ENCODE measurements around the gene TAX1BP1.

The TAX1BP1 gene

DNA sequence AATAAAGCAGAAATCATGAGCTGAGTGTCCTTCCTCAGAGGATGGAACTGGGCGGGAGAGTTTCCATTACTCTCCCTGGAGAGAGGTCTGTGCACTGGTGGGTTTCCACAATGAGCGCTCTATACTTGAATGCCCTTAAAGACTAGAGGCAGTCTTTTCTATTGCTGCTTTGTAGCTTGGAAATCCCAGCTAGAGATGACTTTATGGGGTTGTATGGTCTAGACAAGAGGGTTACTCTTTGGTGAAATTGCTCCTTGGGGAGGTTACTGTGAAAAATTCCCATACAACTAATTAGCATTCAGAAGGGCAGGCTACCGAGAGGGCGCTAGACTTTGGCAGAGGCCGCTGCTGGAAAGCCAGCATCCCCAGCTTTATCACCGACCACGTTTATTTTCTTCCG lies 136.8 kb downstream of the TAX1BP1 start:
- Histone ChIP-seq H3K4me3 (ENCODE audit: low read length) (no peak overlapping the region), H3K27ac (ENCODE audit: low read length) (no peak overlapping the region)
- TF ChIP-seq EZH2 (optimal IDR thresholded peaks at IDR 0.05; ENCODE audit: low read depth, low read length), result no peak
- TF ChIP-seq EZH2phosphoT487 (IDR thresholded peaks at IDR 0.05; ENCODE audit: low read length), result no peak
- TF ChIP-seq, protein P1, sequence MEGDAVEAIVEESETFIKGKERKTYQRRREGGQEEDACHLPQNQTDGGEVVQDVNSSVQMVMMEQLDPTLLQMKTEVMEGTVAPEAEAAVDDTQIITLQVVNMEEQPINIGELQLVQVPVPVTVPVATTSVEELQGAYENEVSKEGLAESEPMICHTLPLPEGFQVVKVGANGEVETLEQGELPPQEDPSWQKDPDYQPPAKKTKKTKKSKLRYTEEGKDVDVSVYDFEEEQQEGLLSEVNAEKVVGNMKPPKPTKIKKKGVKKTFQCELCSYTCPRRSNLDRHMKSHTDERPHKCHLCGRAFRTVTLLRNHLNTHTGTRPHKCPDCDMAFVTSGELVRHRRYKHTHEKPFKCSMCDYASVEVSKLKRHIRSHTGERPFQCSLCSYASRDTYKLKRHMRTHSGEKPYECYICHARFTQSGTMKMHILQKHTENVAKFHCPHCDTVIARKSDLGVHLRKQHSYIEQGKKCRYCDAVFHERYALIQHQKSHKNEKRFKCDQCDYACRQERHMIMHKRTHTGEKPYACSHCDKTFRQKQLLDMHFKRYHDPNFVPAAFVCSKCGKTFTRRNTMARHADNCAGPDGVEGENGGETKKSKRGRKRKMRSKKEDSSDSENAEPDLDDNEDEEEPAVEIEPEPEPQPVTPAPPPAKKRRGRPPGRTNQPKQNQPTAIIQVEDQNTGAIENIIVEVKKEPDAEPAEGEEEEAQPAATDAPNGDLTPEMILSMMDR (IDR thresholded peaks at IDR 0.05; ENCODE audit: low read length), result no peak

More for the DNA sequence above, 136.8 kb downstream of the TAX1BP1 start:
- no peaks in the 10 kb centered on the region for H3F3A ChIP-seq (ENCODE audit: insufficient read depth, low read length)
- H3K27me3 ChIP-seq (replicated peaks; ENCODE audit: insufficient read depth, low read length), result no peaks in the 10 kb centered on the region
- H3K36me3 ChIP-seq (replicated peaks; ENCODE audit: insufficient read depth, low read length), result no peaks in the 10 kb centered on the region
- H3K4me1 ChIP-seq (ENCODE audit: low read length), result no peaks in the 10 kb centered on the region
- no peaks in the 10 kb centered on the region for H3K9me3 ChIP-seq (replicated peaks; ENCODE audit: insufficient read depth, low read length)
- H3K9ac ChIP-seq (ENCODE audit: low read length), result no peak overlapping the region
- DNase-seq, result no peak
- no peaks in the 10 kb centered on the region for H3K79me2 ChIP-seq (ENCODE audit: low read length)
- no peak overlapping the region for H2AFZ ChIP-seq (ENCODE audit: low read length)
- H4K20me1 ChIP-seq (ENCODE audit: insufficient read depth, low read length), result no peaks in the 10 kb centered on the region
- no peaks in the 10 kb centered on the region for H3K9me2 ChIP-seq (replicated peaks; ENCODE audit: insufficient read depth, low read length)
- no peak overlapping the region for H3K4me2 ChIP-seq (ENCODE audit: low read depth, low read length)

All from MM.1S (cell line).